Parathyroid adenoma (tissue), 2 donors: ENCODE data around the gene BAHCC1.

Source experiments
- H2AFZ ChIP-seq: fragments of 300-600 bp; sonication (generic); one replicate; pipeline ENCODE4 v1.7.0; 2017; ENCODE audit warnings: antibody characterized with exemption, mild to moderate bottlenecking
- H3K27ac ChIP-seq: fragments of 300-600 bp; sonication (generic); one replicate; pipeline ENCODE4 v1.7.0; 2017
- H3K27me3 ChIP-seq: fragments of 300-600 bp; sonication (generic); one replicate; pipeline ENCODE4 v1.7.0; 2017; ENCODE audit warnings: low read length; ENCODE audit not compliant: control insufficient read depth, insufficient read depth
- H3K36me3 ChIP-seq: fragments of 300-600 bp; sonication (generic); one replicate; pipeline ENCODE4 v1.7.0; 2017; ENCODE audit warnings: low read length; ENCODE audit not compliant: control insufficient read depth, insufficient read depth
- H3K4me1 ChIP-seq: fragments of 300-600 bp; sonication (generic); one replicate; pipeline ENCODE4 v1.7.0; 2017; ENCODE audit warnings: control low read depth
- H3K4me2 ChIP-seq: fragments of 300-600 bp; sonication (generic); one replicate; pipeline ENCODE4 v1.7.0; 2017; ENCODE audit warnings: low read length
- H3K4me3 ChIP-seq: fragments of 300-600 bp; sonication (generic); one replicate; pipeline ENCODE4 v1.7.0; 2017; ENCODE audit warnings: low read depth, low read length
- H3K79me2 ChIP-seq: fragments of 300-600 bp; sonication (generic); one replicate; pipeline ENCODE4 v1.7.0; 2017; ENCODE audit warnings: control low read depth
- H3K9ac ChIP-seq: fragments of 300-600 bp; sonication (generic); one replicate; pipeline ENCODE4 v1.7.0; 2017; ENCODE audit warnings: mild to moderate bottlenecking
- H3K9me3 ChIP-seq: fragments of 300-600 bp; sonication (generic); one replicate; pipeline ENCODE4 v1.7.0; 2017; ENCODE audit warnings: low read length; ENCODE audit not compliant: control insufficient read depth
- CTCF ChIP-seq: fragments of 300-600 bp; sonication (generic); IDR thresholded peaks from one replicate; pipeline ENCODE4 v1.7.0; 2017; ENCODE audit warnings: antibody characterized with exemption, mild to moderate bottlenecking
- donor health status: primary hyperparathyroidism.

BAHCC1 gene

GRCh38 chr17:81486199-81486810 is 91.0 kb downstream of the BAHCC1 start:
- no peaks in the 10 kb centered on the region for H3K27me3 ChIP-seq
- no peak overlapping the region for H3K9ac ChIP-seq
- no peak overlapping the region for H3K4me2 ChIP-seq
- no peaks in the 10 kb centered on the region for H3K79me2 ChIP-seq
- H3K27ac ChIP-seq: no peak overlapping the region
- no peak overlapping the region for H3K4me3 ChIP-seq
- no peak for TF ChIP-seq CTCF
- H3K4me1 ChIP-seq: peaks cover 8% of the 10 kb centered on the region
- no peak overlapping the region for H2AFZ ChIP-seq
- H3K36me3 ChIP-seq: no peaks in the 10 kb centered on the region
- no peaks in the 10 kb centered on the region for H3K9me3 ChIP-seq

GRCh38 chr17:81487089-81487486 is 91.8 kb downstream of the BAHCC1 start:
- Histone ChIP-seq H3K4me2 (peak overlapping the region; percentile 98), H3K27ac (no peak overlapping the region), H3K4me3 (peak overlapping the region; percentile 86), H3K36me3 (no peaks in the 10 kb centered on the region), H3K4me1 (peaks cover 5% of the 10 kb centered on the region), H3K9me3 (no peaks in the 10 kb centered on the region), H2AFZ (no peak overlapping the region), H3K79me2 (no peaks in the 10 kb centered on the region), H3K27me3 (no peaks in the 10 kb centered on the region), H3K9ac (no peak overlapping the region)
- TF ChIP-seq CTCF: no peak

- no peak for TF ChIP-seq CTCF
- no peak overlapping the region for H3K27ac ChIP-seq
- H3K79me2 ChIP-seq: no peaks in the 10 kb centered on the region
- H3K4me1 ChIP-seq: peaks cover 5% of the 10 kb centered on the region
- peak overlapping the region; percentile 86 for H3K4me3 ChIP-seq
- H2AFZ ChIP-seq: peak overlapping the region; percentile 98
- H3K4me2 ChIP-seq: peak overlapping the region; percentile 98
- peak overlapping the region; percentile 51 for H3K9ac ChIP-seq
- H3K9me3 ChIP-seq: no peaks in the 10 kb centered on the region
- no peaks in the 10 kb centered on the region for H3K27me3 ChIP-seq
- H3K36me3 ChIP-seq: no peaks in the 10 kb centered on the region
Measured at GRCh38 chr17:81487487-81488275, 92.4 kb downstream of the BAHCC1 start.

GRCh38 chr17:81488276-81488860 is 93.1 kb downstream of the BAHCC1 start:
- no peaks in the 10 kb centered on the region for H3K79me2 ChIP-seq
- no peak overlapping the region for H3K27ac ChIP-seq
- peak overlapping the region; percentile 51 for H3K9ac ChIP-seq
- no peaks in the 10 kb centered on the region for H3K36me3 ChIP-seq
- no peak for TF ChIP-seq CTCF
- H2AFZ ChIP-seq: peak overlapping the region; percentile 98
- no peaks in the 10 kb centered on the region for H3K9me3 ChIP-seq
- H3K4me2 ChIP-seq: peak overlapping the region; percentile 98
- H3K27me3 ChIP-seq: no peaks in the 10 kb centered on the region
- H3K4me3 ChIP-seq: peak overlapping the region; percentile 86
- peaks cover 5% of the 10 kb centered on the region for H3K4me1 ChIP-seq
